GM12874 (cell line): Measurements from ENCODE around the gene PPM1M.

Experiments
- TF ChIP-seq, protein P1 (sequence below): IDR thresholded peaks from 2 replicates; pipeline ENCODE4 v1.5.1; 2011; ENCODE audit warnings: low read depth, mild to moderate bottlenecking, control low read depth, low read length, moderate library complexity; ENCODE audit not compliant: insufficient read depth

Gene PPM1M

DNA sequence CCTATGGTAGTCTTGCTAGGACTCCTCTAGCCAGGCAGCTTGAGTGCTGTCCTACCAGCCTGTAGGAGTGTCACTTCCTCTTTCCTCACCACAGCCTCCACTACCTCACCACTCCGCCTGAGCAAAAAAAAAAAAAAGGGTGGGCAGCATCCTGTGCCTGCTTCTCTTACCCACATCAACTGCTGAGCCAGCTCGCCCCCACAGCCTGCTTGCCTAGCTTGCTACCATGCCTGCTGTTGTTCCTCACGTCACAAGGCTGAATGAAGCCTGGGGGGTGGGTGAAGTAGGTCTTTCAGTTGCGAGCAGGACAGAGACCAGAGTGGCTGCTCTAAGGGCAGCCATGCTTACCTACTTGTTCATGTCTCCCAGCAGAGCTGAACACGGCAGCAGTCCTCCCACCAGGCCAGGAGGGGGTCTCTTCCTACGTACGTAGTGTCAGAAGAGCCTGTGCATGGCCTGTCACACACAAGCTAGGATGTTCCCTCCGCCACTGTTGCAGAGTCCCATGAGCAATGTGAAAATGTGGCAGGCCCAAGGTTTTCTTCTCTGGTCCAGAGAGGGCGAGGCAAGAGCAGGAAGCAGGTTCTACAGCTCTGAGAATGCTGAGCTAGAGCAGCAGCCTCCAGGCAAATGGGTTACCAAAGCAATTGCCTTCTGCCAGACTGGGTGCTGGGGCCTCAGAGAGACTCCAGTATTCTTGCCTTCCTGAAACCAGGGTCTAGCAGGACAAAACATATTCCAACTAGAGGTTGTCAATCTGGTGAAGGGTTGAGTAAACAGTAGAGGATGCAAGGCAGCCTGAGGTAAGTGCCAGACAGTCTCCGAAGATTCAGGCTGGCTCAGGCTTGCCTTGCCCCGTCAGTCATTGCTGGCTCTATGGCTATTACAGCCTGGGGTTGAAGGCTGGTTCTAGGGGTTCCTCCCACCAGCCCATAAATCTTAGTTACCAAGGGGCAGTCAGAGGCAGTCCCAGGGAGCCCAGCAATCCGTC is 8.1 kb downstream of the PPM1M start:
- TF ChIP-seq, protein P1, sequence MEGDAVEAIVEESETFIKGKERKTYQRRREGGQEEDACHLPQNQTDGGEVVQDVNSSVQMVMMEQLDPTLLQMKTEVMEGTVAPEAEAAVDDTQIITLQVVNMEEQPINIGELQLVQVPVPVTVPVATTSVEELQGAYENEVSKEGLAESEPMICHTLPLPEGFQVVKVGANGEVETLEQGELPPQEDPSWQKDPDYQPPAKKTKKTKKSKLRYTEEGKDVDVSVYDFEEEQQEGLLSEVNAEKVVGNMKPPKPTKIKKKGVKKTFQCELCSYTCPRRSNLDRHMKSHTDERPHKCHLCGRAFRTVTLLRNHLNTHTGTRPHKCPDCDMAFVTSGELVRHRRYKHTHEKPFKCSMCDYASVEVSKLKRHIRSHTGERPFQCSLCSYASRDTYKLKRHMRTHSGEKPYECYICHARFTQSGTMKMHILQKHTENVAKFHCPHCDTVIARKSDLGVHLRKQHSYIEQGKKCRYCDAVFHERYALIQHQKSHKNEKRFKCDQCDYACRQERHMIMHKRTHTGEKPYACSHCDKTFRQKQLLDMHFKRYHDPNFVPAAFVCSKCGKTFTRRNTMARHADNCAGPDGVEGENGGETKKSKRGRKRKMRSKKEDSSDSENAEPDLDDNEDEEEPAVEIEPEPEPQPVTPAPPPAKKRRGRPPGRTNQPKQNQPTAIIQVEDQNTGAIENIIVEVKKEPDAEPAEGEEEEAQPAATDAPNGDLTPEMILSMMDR: no peak

DNA sequence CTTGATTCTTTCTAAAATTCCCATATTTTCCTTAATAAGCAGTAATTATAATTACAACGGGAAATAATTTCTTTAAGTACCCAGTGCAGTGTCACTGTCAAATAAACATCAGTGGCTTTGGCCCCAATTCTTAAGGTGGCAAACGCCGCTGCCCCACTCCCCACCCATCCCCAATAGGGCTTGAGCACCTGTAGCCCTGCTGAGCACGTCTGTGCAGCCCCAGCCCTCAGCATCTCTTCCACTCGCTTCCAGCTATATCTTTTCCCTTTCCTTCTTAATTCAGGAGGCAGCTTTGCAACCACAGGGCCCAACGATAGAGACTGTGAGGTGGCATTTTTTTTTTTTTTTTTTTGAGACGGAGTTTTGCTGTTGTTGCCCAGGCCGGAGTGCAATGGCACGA is 9.0 kb downstream of the PPM1M start:
- TF ChIP-seq, protein P1: no peak

DNA sequence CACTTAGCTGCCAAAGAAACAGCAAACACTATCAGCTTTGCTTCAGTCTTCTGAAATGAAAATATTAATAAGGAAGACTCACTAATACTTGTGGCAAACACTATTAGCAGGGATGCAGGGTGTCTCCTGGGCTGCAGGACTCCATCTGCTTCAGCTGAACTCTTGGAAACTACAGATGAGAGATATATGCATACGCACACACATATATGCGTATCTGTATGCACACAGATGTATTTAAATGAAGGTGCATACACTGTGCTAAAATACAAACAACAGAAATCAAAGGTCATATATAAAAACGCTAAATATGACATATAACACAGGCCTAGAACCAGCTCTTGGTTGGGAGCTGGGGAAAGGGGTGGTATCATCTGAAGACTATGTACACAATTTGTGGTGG is 10.6 kb downstream of the PPM1M start:
- TF ChIP-seq, protein P1: no peak

DNA sequence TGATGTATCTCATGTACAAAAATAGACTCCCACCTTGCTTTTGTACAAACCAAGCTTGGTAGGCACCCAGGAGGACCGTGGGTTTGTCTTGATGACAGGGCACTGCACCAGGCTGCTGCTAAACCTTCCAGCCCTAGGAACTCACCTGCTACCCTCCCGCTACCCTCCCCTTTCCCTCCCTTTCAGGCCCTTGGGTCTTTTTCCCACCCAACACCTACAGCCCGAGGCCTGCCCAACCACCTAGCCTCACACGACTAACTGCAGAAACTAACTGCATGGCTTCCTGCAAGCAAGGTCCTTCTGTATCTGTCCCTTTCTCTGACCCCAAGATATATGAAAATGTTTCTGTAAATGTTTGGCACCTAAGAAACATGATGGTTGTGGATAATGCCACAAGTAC is 11.1 kb downstream of the PPM1M start:
- TF ChIP-seq, protein P1: no peak

DNA sequence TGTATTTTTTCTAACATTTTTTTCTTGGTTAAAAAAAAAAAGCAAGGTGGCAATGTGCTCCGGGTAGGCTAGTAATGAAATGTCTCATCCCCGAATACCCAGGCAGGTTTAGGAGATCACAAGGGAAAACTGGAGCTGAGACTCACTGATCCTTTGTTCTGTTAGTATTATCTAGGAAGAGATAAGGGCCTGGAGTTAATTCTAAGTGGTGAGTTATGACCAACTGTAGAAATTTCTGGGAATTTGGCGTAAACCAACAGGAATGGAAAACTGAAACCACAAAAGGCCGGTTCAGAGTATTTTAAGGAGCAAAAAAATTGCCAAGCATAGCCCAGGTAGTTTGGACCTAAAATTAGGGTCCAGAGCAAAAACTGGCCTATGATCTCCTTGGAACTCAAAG is 12.4 kb downstream of the PPM1M start:
- TF ChIP-seq, protein P1: no peak

DNA sequence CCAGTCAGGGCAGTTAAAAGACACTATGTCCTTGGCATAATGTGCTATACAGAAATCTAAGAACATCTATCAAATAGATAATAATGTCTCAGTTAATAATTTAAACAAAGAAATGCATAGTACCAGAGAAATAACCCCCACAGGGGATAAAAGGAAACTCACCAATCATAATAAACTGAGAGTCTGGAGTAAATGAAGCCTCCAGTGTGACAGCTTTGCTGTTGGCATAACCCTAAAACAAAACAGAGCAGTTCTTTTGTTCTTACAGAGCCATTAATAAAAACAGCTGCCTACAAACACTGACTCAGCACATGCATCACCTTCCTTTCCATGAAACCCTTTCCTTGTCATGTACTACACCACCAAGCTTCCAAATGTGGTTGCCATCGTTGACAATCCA is 13.5 kb downstream of the PPM1M start:
- TF ChIP-seq, protein P1: no peak

DNA sequence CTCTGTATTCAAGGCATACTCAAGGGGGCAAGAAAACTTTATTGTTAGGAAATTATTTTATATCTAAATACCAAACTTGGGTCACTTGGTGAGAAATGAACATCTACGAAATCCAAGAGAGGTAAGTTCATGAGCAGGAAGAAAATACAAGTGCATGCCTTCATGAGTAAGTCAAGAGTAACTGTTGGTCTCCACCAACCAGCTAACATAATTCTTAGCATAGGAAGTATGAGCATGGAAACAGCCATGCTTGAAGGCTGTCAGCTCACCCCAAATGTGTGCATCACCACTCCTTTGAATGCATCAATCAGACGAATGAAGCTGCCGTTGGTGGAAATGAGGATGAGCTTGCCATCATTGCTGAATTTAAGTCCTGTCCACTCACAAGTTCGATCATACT is 13.9 kb downstream of the PPM1M start:
- TF ChIP-seq, protein P1: no peak
